Keratinocyte (primary cell): Measurements from ENCODE around the gene DIAPH3. TPM values are rescaled to one million over a fixed set of nuclear protein-coding genes. Genes with fewer than 3 reads are reported as not detected.

Source experiments
- DNase-seq: peaks from one replicate; pipeline ENCODE4 v3.0.0-alpha.2; 2011; ENCODE audit warnings: low read depth, missing footprints, low spot score
- FAIRE-seq: peaks from 2 replicates; lab custom pipeline; 2011; peaks lifted over from hg19 to GRCh38; lab: Jason Lieb, UNC
- H2AFZ ChIP-seq: 2 replicates; pipeline ENCODE4 v1.6.0; 2012; ENCODE audit warnings: low read length, control low read depth, inconsistent platforms; ENCODE audit not compliant: control insufficient read depth
- H3K27ac ChIP-seq: 2 replicates; pipeline ENCODE4 v1.5.1; 2011; ENCODE audit warnings: low read length; ENCODE audit not compliant: control insufficient read depth, insufficient read depth
- H3K27me3 ChIP-seq: 3 replicates; pipeline ENCODE4 v1.6.0; 2011; ENCODE audit warnings: low read length; ENCODE audit not compliant: control insufficient read depth, insufficient read depth; ENCODE audit errors: extremely low read depth
- H3K36me3 ChIP-seq, 2 experiments: 2 replicates in 1 of 2; 3 replicates in 1 of 2; pipeline ENCODE4 v1.5.1; 2011; ENCODE audit warnings: low read length in 2 of 2, mild to moderate bottlenecking in 1 of 2; ENCODE audit not compliant: control insufficient read depth in 2 of 2, insufficient read depth in 2 of 2; ENCODE audit errors: extremely low read depth in 1 of 2
- H3K4me1 ChIP-seq: 3 replicates; pipeline ENCODE4 v1.5.1; 2011; ENCODE audit warnings: low read length; ENCODE audit not compliant: control insufficient read depth, insufficient read depth; ENCODE audit errors: extremely low read depth
- H3K4me2 ChIP-seq: 3 replicates; pipeline ENCODE4 v1.6.0; 2011; ENCODE audit warnings: low read depth, low read length; ENCODE audit not compliant: control insufficient read depth, insufficient read depth; ENCODE audit errors: extremely low read depth
- H3K4me3 ChIP-seq, 3 experiments: fragments of 200-600 bp in 1 of 3; sonication (generic) in 1 of 3; 2 replicates in 2 of 3; 3 replicates in 1 of 3; pipeline ENCODE4 v1.5.1; 2011 to 2016; ENCODE audit warnings: low read length in 3 of 3, mild to moderate bottlenecking in 3 of 3, control low read depth in 2 of 3, inconsistent platforms in 1 of 3, low read depth in 1 of 3, mixed read lengths in 1 of 3, mixed run types in 1 of 3, moderate library complexity in 1 of 3; ENCODE audit not compliant: control insufficient read depth in 2 of 3, insufficient read depth in 2 of 3; ENCODE audit errors: extremely low read depth in 1 of 3
- H3K79me2 ChIP-seq: 2 replicates; pipeline ENCODE4 v1.6.0; 2012; ENCODE audit warnings: low read length; ENCODE audit not compliant: control insufficient read depth, insufficient read depth
- H3K9ac ChIP-seq: 3 replicates; pipeline ENCODE4 v1.6.0; 2011; ENCODE audit warnings: low read length; ENCODE audit not compliant: control insufficient read depth, insufficient read depth; ENCODE audit errors: extremely low read depth
- H3K9me1 ChIP-seq: 3 replicates; pipeline ENCODE4 v1.6.0; 2011; ENCODE audit warnings: low read length; ENCODE audit not compliant: control insufficient read depth, insufficient read depth; ENCODE audit errors: extremely low read depth
- H3K9me3 ChIP-seq: 2 replicates; pipeline ENCODE4 v1.5.1; 2012; ENCODE audit warnings: low read depth, low read length; ENCODE audit not compliant: control insufficient read depth
- H4K20me1 ChIP-seq: 3 replicates; pipeline ENCODE4 v1.6.0; 2011; ENCODE audit warnings: low read length; ENCODE audit not compliant: control insufficient read depth, insufficient read depth; ENCODE audit errors: extremely low read depth
- EZH2 ChIP-seq: IDR thresholded peaks from one replicate; pipeline ENCODE4 v1.6.1; 2012; ENCODE audit warnings: inconsistent platforms, mild to moderate bottlenecking, low read length, moderate library complexity
- dilution Hi-C: fragments of 300-500 bp; cut with MboI; formaldehyde crosslinking; loops from one replicate; pipeline ENCODE4 v1.7.0; 2020; ENCODE audit warnings: low sequenced_read_pairs; ENCODE audit not compliant: extremely low pct_ligation_motif_present
- polyA plus RNA-seq, 5 experiments: library from polyadenylated mRNA; depleted of rRNA in 3 of 5; stranded (reverse) in 3 of 5; stranded (forward) in 1 of 5; unstranded in 1 of 5; fragments of >200 nt; gene quantifications; 1 replicate in 1 of 5; 2 replicates in 3 of 5; 3 replicates in 1 of 5; pipeline versions ENCODE4 v1.2.1 to v1.2.3, GENCODE V29; 2011 to 2012; ENCODE audit warnings: missing spikeins in 2 of 5, low read depth in 1 of 5, low replicate concordance in 1 of 5
- TF ChIP-seq, protein P1 (sequence below), 3 experiments: IDR thresholded peaks in 1 of 3; conservative IDR thresholded peaks in 1 of 3; optimal IDR thresholded peaks in 1 of 3; 2 replicates in 2 of 3; 3 replicates in 1 of 3; pipeline versions ENCODE3 to v1.5.1; 2011; ENCODE audit warnings: low read length in 3 of 3, mild to moderate bottlenecking in 3 of 3, moderate library complexity in 2 of 3, control low read depth in 1 of 3, inconsistent platforms in 1 of 3; ENCODE audit not compliant: insufficient read depth in 2 of 3; ENCODE audit errors: extremely low read depth in 1 of 3

Gene DIAPH3
- polyA plus RNA-seq, 1 donor (not counting 4 experiments of a cell fraction or from before 2014, with no cell fraction given): 9.0 TPM

DNA sequence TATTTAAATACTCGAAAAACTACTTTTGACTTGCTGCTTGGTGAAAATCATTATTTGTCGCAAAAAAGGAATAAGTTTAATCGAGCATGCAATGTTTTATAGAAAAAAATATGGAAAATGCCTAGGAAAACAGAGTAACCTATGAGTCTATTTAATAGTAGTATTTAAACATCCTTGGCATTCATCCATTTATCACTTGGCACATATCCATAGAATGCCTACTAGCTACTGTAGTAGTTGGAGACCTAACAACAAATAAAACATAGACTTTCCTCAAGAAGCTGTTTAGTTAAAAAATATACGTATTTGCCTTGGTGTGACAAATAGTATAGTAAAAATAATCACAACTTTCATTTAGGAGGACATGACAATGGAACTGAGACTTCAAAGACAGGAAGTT is 302.1 kb downstream of the DIAPH3 start:
- no peaks in the 10 kb centered on the region for H3K9me3 ChIP-seq
- no peaks in the 10 kb centered on the region for H3K9me1 ChIP-seq
- H3K4me1 ChIP-seq: no peaks in the 10 kb centered on the region
- H3K27ac ChIP-seq: no peak overlapping the region
- DNase-seq (no peak), FAIRE-seq (no peak)
- no peak overlapping the region for H3K4me2 ChIP-seq
- dilution Hi-C loops: no loop called here
- H4K20me1 ChIP-seq: no peaks in the 10 kb centered on the region
- no peaks in the 10 kb centered on the region for H3K79me2 ChIP-seq
- no peak overlapping the region for H3K9ac ChIP-seq
- H3K36me3 ChIP-seq: no peaks in the 10 kb centered on the region
- no peaks in the 10 kb centered on the region for H3K27me3 ChIP-seq
- H2AFZ ChIP-seq: no peak overlapping the region
- no peak overlapping the region for H3K4me3 ChIP-seq
- TF ChIP-seq EZH2: no peak
- TF ChIP-seq, protein P1, sequence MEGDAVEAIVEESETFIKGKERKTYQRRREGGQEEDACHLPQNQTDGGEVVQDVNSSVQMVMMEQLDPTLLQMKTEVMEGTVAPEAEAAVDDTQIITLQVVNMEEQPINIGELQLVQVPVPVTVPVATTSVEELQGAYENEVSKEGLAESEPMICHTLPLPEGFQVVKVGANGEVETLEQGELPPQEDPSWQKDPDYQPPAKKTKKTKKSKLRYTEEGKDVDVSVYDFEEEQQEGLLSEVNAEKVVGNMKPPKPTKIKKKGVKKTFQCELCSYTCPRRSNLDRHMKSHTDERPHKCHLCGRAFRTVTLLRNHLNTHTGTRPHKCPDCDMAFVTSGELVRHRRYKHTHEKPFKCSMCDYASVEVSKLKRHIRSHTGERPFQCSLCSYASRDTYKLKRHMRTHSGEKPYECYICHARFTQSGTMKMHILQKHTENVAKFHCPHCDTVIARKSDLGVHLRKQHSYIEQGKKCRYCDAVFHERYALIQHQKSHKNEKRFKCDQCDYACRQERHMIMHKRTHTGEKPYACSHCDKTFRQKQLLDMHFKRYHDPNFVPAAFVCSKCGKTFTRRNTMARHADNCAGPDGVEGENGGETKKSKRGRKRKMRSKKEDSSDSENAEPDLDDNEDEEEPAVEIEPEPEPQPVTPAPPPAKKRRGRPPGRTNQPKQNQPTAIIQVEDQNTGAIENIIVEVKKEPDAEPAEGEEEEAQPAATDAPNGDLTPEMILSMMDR (optimal IDR thresholded peaks at IDR 0.05 in 1 of 3, IDR thresholded peaks at IDR 0.05 in 1 of 3, conservative IDR thresholded peaks at IDR 0.05 in 1 of 3; ENCODE audit: extremely low read depth in 1 of 3, insufficient read depth in 2 of 3, low read length in 3 of 3): no peak

DNA sequence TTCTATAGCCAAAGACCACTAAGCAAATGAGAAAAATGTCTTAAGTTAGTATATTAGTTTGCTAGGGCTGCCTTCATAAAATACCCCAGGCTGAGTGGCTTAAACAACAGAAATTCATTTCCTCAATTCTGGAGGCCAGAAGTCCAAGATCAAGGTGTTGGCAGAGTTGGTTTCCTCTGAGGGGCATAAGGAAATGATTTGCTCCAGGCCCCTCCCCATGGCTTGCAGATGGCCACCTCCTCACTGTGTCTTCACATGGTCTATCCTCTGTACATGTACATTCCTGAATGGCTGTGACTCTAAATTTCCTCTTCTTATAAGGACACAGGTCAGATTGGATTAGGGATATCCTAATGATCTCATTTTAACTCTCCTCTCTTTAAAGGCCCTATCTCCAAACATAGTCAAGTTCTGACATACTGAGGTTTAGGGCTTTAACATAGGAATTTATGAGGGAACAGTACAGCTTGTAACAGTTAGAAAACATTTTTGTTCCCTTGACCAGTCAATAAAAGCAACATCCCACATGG is 307.4 kb downstream of the DIAPH3 start:
- dilution Hi-C loops: no loop called here
- Histone ChIP-seq H4K20me1 (no peaks in the 10 kb centered on the region), H3K36me3 (no peaks in the 10 kb centered on the region), H3K4me2 (no peak overlapping the region), H2AFZ (no peak overlapping the region), H3K27ac (no peak overlapping the region), H3K9me1 (no peaks in the 10 kb centered on the region), H3K9ac (no peak overlapping the region), H3K4me3 (no peak overlapping the region), H3K79me2 (no peaks in the 10 kb centered on the region), H3K9me3 (no peaks in the 10 kb centered on the region), H3K4me1 (no peaks in the 10 kb centered on the region), H3K27me3 (no peaks in the 10 kb centered on the region)
- FAIRE-seq: no peak
- DNase-seq: no peak
- TF ChIP-seq EZH2: no peak
- TF ChIP-seq, protein P1 (optimal IDR thresholded peaks at IDR 0.05 in 1 of 3, IDR thresholded peaks at IDR 0.05 in 1 of 3, conservative IDR thresholded peaks at IDR 0.05 in 1 of 3; ENCODE audit: extremely low read depth in 1 of 3, insufficient read depth in 2 of 3, low read length in 3 of 3): no peak
